Large intestine (tissue), 12 donors: ENCODE data around the gene CRHBP. TPM values are rescaled to one million over a fixed set of nuclear protein-coding genes. Genes with fewer than 3 reads are reported as not detected.
"Not testable (repeated sequence)": the region's sequence is repeated elsewhere in the genome, so short reads cannot be mapped to it uniquely, and the experiment has no call there.

Experiments used
- DNase-seq, 2 donors: peaks; one replicate each; pipeline versions ENCODE4 v3.0.0 to v3.0.0-alpha.2; 2013
- H3K27ac ChIP-seq: one replicate; pipeline ENCODE4 v1.5.1; 2013; ENCODE audit warnings: low read length
- H3K27me3 ChIP-seq: 2 replicates; pipeline ENCODE4 v1.6.1; 2013; ENCODE audit warnings: low read length; ENCODE audit not compliant: control insufficient read depth, insufficient read depth
- H3K36me3 ChIP-seq: 2 replicates; pipeline ENCODE4 v1.6.1; 2013; ENCODE audit warnings: low read length; ENCODE audit not compliant: control insufficient read depth, insufficient read depth
- H3K4me1 ChIP-seq: one replicate; pipeline ENCODE4 v1.6.1; 2013; ENCODE audit warnings: low read length; ENCODE audit not compliant: control insufficient read depth, insufficient read depth
- H3K4me3 ChIP-seq: one replicate; pipeline ENCODE4 v1.5.1; 2013; ENCODE audit warnings: low read length
- H3K9me3 ChIP-seq: one replicate; pipeline ENCODE4 v1.6.1; 2013; ENCODE audit warnings: mild to moderate bottlenecking, low read depth, low read length, moderate library complexity; ENCODE audit not compliant: control insufficient read depth
- WGBS: methylation state at CpG from one replicate; pipeline ENCODE4 v1.1.5; 2013; ENCODE audit warnings: low lambda C conversion rate; ENCODE audit not compliant: insufficient coverage; 5-methylcytosine and 5-hydroxymethylcytosine counted together
- long read RNA-seq, 11 donors: transcript quantifications; one replicate each; lab custom pipeline, GENCODE V29; 2026
- polyA plus RNA-seq: library from polyadenylated mRNA; unstranded; fragments of 120-200 nt; gene quantifications from one replicate; pipeline ENCODE4 v1.2.1, GENCODE V29; 2013

Gene CRHBP
- 0.76 TPM for polyA plus RNA-seq
- long read RNA-seq, donor 1: 0 reads
- long read RNA-seq, donor 2, partial matches to known transcripts: 0 of 1 reads
- long read RNA-seq, donor 2, other reads (novel, unspliced or antisense): 0 of 1 reads
- long read RNA-seq, donor 3: 0 reads
- long read RNA-seq, donor 4: 0 reads
- long read RNA-seq, donor 5, partial matches to known transcripts: 0 of 1 reads
- long read RNA-seq, donor 5, other reads (novel, unspliced or antisense): 0 of 1 reads
- long read RNA-seq, donor 6: 0 reads
- long read RNA-seq, donor 7, partial matches to known transcripts: 0 of 2 reads
- long read RNA-seq, donor 7, other reads (novel, unspliced or antisense): 0 of 2 reads
- long read RNA-seq, donor 8: 0 reads
- long read RNA-seq, donor 9: 0 reads
- long read RNA-seq, donor 10: 0 reads
- long read RNA-seq, donor 11: 0 reads

GRCh38 chr5:76952795-76953536, at the start of gene CRHBP:
Gene CRHBP (plus strand): TSS chr5:76953045. CDS start chr5:76953135, 90 bp downstream.
- no peaks in the 10 kb centered on the region for H3K9me3 ChIP-seq
- peak within 1 kb of the TSS; percentile 18 for H3K4me3 ChIP-seq
- H3K36me3 ChIP-seq: no peaks in the 10 kb centered on the region
- WGBS: 17% methylated on average over 2 of the region's 23 CpGs
- peaks cover 6% of the 10 kb centered on the region for H3K4me1 ChIP-seq
- H3K27ac ChIP-seq: no peak within 1 kb of the TSS
- peaks cover 54% of the 10 kb centered on the region for H3K27me3 ChIP-seq
- DNase-seq: no peak

GRCh38 chr5:76908166-76908565, 44.7 kb upstream of the CRHBP start:
- Histone ChIP-seq H3K4me1 (no peaks in the 10 kb centered on the region), H3K27ac (no peak overlapping the region), H3K9me3 (no peaks in the 10 kb centered on the region), H3K27me3 (no peaks in the 10 kb centered on the region), H3K36me3 (no peaks in the 10 kb centered on the region), H3K4me3 (no peak overlapping the region)
- no CpG with 5 or more reads among the region's 7 CpGs for WGBS
- no peak for DNase-seq

- not testable (repeated sequence) for H3K9me3 ChIP-seq, H3K4me3 ChIP-seq, H3K36me3 ChIP-seq, H3K27me3 ChIP-seq, H3K4me1 ChIP-seq, DNase-seq, H3K27ac ChIP-seq
- 80% methylated on average over 1 of the region's 9 CpGs for WGBS
Measured at GRCh38 chr5:76910344-76910933, 42.4 kb upstream of the CRHBP start.

- not testable (repeated sequence) for DNase-seq, H3K9me3 ChIP-seq, H3K4me1 ChIP-seq
Measured at GRCh38 chr5:76914671-76915070, 38.2 kb upstream of the CRHBP start.

GRCh38 chr5:76918539-76918938, 34.3 kb upstream of the CRHBP start:
- Histone ChIP-seq H3K36me3 (no peaks in the 10 kb centered on the region), H3K27me3 (no peaks in the 10 kb centered on the region), H3K9me3 (no peaks in the 10 kb centered on the region), H3K4me1 (no peaks in the 10 kb centered on the region), H3K27ac (no peak overlapping the region), H3K4me3 (no peak overlapping the region)
- DNase-seq: no peak
- 90% methylated on average over 2 of the region's 3 CpGs for WGBS

More at GRCh38 chr5:76914671-76915070, 38.2 kb upstream of the CRHBP start:
- no CpG with 5 or more reads among the region's 14 CpGs for WGBS
- H3K36me3 ChIP-seq, H3K27me3 ChIP-seq, H3K4me3 ChIP-seq, H3K27ac ChIP-seq: not testable (repeated sequence)

GRCh38 chr5:76920491-76920890, 32.4 kb upstream of the CRHBP start:
- no CpG with 5 or more reads among the region's 4 CpGs for WGBS
- H3K4me1 ChIP-seq: no peaks in the 10 kb centered on the region
- no peaks in the 10 kb centered on the region for H3K27me3 ChIP-seq
- no peak for DNase-seq
- H3K27ac ChIP-seq: no peak overlapping the region
- H3K36me3 ChIP-seq: no peaks in the 10 kb centered on the region
- H3K4me3 ChIP-seq: no peak overlapping the region
- H3K9me3 ChIP-seq: no peaks in the 10 kb centered on the region

- Histone ChIP-seq H3K4me1 (no peaks in the 10 kb centered on the region), H3K4me3 (no peak overlapping the region), H3K27me3 (no peaks in the 10 kb centered on the region), H3K9me3 (no peaks in the 10 kb centered on the region), H3K36me3 (no peaks in the 10 kb centered on the region), H3K27ac (no peak overlapping the region)
- 53% methylated on average over 3 of the region's 6 CpGs for WGBS
- no peak for DNase-seq
Measured at GRCh38 chr5:76926329-76927105, 26.3 kb upstream of the CRHBP start.

GRCh38 chr5:76927961-76928360, 24.9 kb upstream of the CRHBP start:
- DNase-seq: no peak
- H3K4me3 ChIP-seq: no peak overlapping the region
- WGBS: 67% methylated on average over 1 of the region's 4 CpGs

GRCh38 chr5:76930083-76930482, 22.8 kb upstream of the CRHBP start:
- Histone ChIP-seq H3K27ac (no peak overlapping the region), H3K4me1 (no peaks in the 10 kb centered on the region), H3K27me3 (no peaks in the 10 kb centered on the region), H3K36me3 (no peaks in the 10 kb centered on the region), H3K9me3 (no peaks in the 10 kb centered on the region), H3K4me3 (no peak overlapping the region)
- DNase-seq: no peak
- WGBS: 100% methylated on average over 1 of the region's 4 CpGs

More at GRCh38 chr5:76927961-76928360, 24.9 kb upstream of the CRHBP start:
- H3K27me3 ChIP-seq: no peaks in the 10 kb centered on the region
- H3K4me1 ChIP-seq: no peaks in the 10 kb centered on the region
- H3K27ac ChIP-seq: no peak overlapping the region
- no peaks in the 10 kb centered on the region for H3K9me3 ChIP-seq
- H3K36me3 ChIP-seq: no peaks in the 10 kb centered on the region

GRCh38 chr5:76938177-76938576, 14.7 kb upstream of the CRHBP start:
- no peaks in the 10 kb centered on the region for H3K9me3 ChIP-seq
- H3K27ac ChIP-seq: no peak overlapping the region
- DNase-seq: no peak
- H3K4me1 ChIP-seq: no peaks in the 10 kb centered on the region
- H3K27me3 ChIP-seq: no peaks in the 10 kb centered on the region
- H3K36me3 ChIP-seq: no peaks in the 10 kb centered on the region
- H3K4me3 ChIP-seq: no peak overlapping the region
